Breast epithelium (tissue), 4 donors: ENCODE data around the gene PLA2G4D. TPM values are rescaled to one million over a fixed set of nuclear protein-coding genes. Genes with fewer than 3 reads are reported as not detected.

Experiments used
- DNase-seq, 2 donors: peaks; one replicate each; pipeline ENCODE4 v3.0.0-alpha.2; 2019; ENCODE audit warnings: low spot score in 2 of 2
- H3K27ac ChIP-seq, 2 donors: fragments of 200-600 bp; sonication (generic) in 1 of 2; one replicate each; pipeline ENCODE4 v1.5.1; 2016 to 2019; ENCODE audit warnings: mild to moderate bottlenecking in 1 of 2
- H3K27me3 ChIP-seq, 2 donors: fragments of 200-600 bp; sonication (generic) in 1 of 2; one replicate each; pipeline versions ENCODE4 v1.5.1 to v1.6.0; 2017 to 2019; ENCODE audit warnings: control low read depth in 1 of 2, mild to moderate bottlenecking in 1 of 2
- H3K36me3 ChIP-seq: fragments of 200-600 bp; one replicate; pipeline ENCODE4 v1.5.1; 2019
- H3K4me1 ChIP-seq, 2 donors: fragments of 200-600 bp; sonication (generic); one replicate each; pipeline ENCODE4 v1.5.1; 2016 to 2019; ENCODE audit warnings: control low read depth in 1 of 2
- H3K4me3 ChIP-seq, 3 donors: fragments of 200-600 bp; sonication (generic); 1 replicate in 2 of 3; 2 replicates in 1 of 3; pipeline ENCODE4 v1.5.1; 2016 to 2019; ENCODE audit warnings: mild to moderate bottlenecking in 3 of 3, moderate library complexity in 2 of 3
- H3K9me3 ChIP-seq, 2 donors: fragments of 200-600 bp; sonication (generic) in 1 of 2; one replicate each; pipeline ENCODE4 v1.5.1; 2016 to 2019; ENCODE audit warnings: control low read depth in 1 of 2
- CTCF ChIP-seq, 3 donors: fragments of 450-650 bp; IDR thresholded peaks; one replicate each; pipeline ENCODE4 v1.5.1; 2016 to 2017; ENCODE audit warnings: antibody characterized with exemption in 3 of 3, mild to moderate bottlenecking in 3 of 3, moderate library complexity in 3 of 3
- POLR2A ChIP-seq: fragments of 450-650 bp; IDR thresholded peaks from one replicate; pipeline ENCODE4 v1.6.1; 2016; ENCODE audit warnings: antibody characterized with exemption, mild to moderate bottlenecking, moderate library complexity
- POLR2AphosphoS5 ChIP-seq, 3 donors: sonication (generic); formaldehyde crosslinking; IDR thresholded peaks; one replicate each; pipeline ENCODE4 v1.6.1; 2017; ENCODE audit warnings: antibody characterized with exemption in 3 of 3
- intact Hi-C: fragments of 100-400 bp; cut with DNase I; formaldehyde crosslinking; loops from one replicate; pipeline ENCODE4 v1.15.1; 2023; ENCODE audit warnings: low total_unique reads
- total RNA-seq, 3 donors: library from RNA; depleted of rRNA; stranded (reverse); fragments of >200 nt; gene quantifications; one replicate each; pipeline ENCODE4 v1.1.0, GENCODE V29; 2016

The PLA2G4D gene
- total RNA-seq, 3 donors from 2014 or later = not detected

GRCh38 chr15:42090781-42091180 lies 3.6 kb downstream of the PLA2G4D start:
- Histone ChIP-seq H3K27me3 (no peaks in the 10 kb centered on the region), H3K27ac (no peak overlapping the region), H3K4me1 (peaks cover 0 to 9% of the 10 kb centered on the region in 2 donors), H3K36me3 (no peaks in the 10 kb centered on the region), H3K4me3 (no peak overlapping the region), H3K9me3 (no peaks in the 10 kb centered on the region)
- no peak for DNase-seq
- intact Hi-C loops = no loop called here
- TF ChIP-seq POLR2A (no peak), CTCF (IDR thresholded peaks at IDR 0.05) (no peak), POLR2AphosphoS5 (IDR thresholded peaks at IDR 0.05) (no peak)

- intact Hi-C loops = no loop called here
- no peaks in the 10 kb centered on the region for H3K36me3 ChIP-seq
Measured at GRCh38 chr15:42090370-42090769, 4.0 kb downstream of the PLA2G4D start.

GRCh38 chr15:42089942-42090341 lies 4.4 kb downstream of the PLA2G4D start:
- H3K27ac ChIP-seq = no peak overlapping the region
- H3K4me3 ChIP-seq = no peak overlapping the region
- peaks cover 0 to 9% of the 10 kb centered on the region in 2 donors for H3K4me1 ChIP-seq
- no peaks in the 10 kb centered on the region for H3K9me3 ChIP-seq
- no peak for DNase-seq
- intact Hi-C loops = no loop called here
- no peaks in the 10 kb centered on the region for H3K36me3 ChIP-seq
- no peak for TF ChIP-seq POLR2AphosphoS5 (IDR thresholded peaks at IDR 0.05)
- no peak for TF ChIP-seq POLR2A
- TF ChIP-seq CTCF (IDR thresholded peaks at IDR 0.05) = no peak
- H3K27me3 ChIP-seq = no peaks in the 10 kb centered on the region

More at GRCh38 chr15:42090370-42090769, 4.0 kb downstream of the PLA2G4D start:
- no peak overlapping the region for H3K4me3 ChIP-seq
- peaks cover 0 to 9% of the 10 kb centered on the region in 2 donors for H3K4me1 ChIP-seq
- no peak for DNase-seq
- TF ChIP-seq CTCF (IDR thresholded peaks at IDR 0.05) (no peak), POLR2A (no peak), POLR2AphosphoS5 (IDR thresholded peaks at IDR 0.05) (no peak)
- no peak overlapping the region for H3K27ac ChIP-seq
- no peaks in the 10 kb centered on the region for H3K27me3 ChIP-seq
- no peaks in the 10 kb centered on the region for H3K9me3 ChIP-seq

- peaks cover 0 to 9% of the 10 kb centered on the region in 2 donors for H3K4me1 ChIP-seq
- intact Hi-C loops = no loop called here
- TF ChIP-seq CTCF (IDR thresholded peaks at IDR 0.05) = no peak
- TF ChIP-seq POLR2AphosphoS5 (IDR thresholded peaks at IDR 0.05) = no peak
- no peak for TF ChIP-seq POLR2A
- DNase-seq = no peak
- no peak overlapping the region for H3K27ac ChIP-seq
- H3K4me3 ChIP-seq = no peak overlapping the region
- no peaks in the 10 kb centered on the region for H3K36me3 ChIP-seq
- H3K27me3 ChIP-seq = peaks cover 0 to 4% of the 10 kb centered on the region in 2 donors
- H3K9me3 ChIP-seq = no peaks in the 10 kb centered on the region
Measured at GRCh38 chr15:42088801-42089640, 5.3 kb downstream of the PLA2G4D start.
